SK-N-DZ (cell line): ENCODE measurements around the gene SCEL.
"Not testable (repeated sequence)": the region's sequence is repeated elsewhere in the genome, so short reads cannot be mapped to it uniquely, and the experiment has no call there.

Source experiments
- DNase-seq: peaks from one replicate; pipeline ENCODE4 v3.0.0-alpha.2; 2015; ENCODE audit warnings: low spot score

The SCEL gene

DNA sequence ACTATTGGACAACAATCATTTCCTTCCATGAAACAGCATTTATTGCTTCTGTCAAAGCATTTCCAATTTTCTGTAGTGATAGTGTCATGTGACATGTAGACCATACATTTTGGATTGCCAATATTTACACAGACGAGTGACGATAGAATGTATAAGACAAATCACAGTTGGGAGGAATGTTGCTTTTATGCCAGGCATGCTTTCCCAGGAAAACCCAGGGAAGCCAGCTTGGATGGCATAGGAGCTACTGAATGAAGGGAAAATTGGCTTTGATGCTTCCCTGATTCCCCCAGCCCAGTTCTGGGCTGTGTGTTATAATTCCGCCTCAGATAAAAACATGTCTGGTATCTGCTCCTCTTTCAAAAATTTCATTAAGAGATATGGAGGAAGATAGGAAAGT lies 22.5 kb downstream of the SCEL start:
- DNase-seq = no peak

DNA sequence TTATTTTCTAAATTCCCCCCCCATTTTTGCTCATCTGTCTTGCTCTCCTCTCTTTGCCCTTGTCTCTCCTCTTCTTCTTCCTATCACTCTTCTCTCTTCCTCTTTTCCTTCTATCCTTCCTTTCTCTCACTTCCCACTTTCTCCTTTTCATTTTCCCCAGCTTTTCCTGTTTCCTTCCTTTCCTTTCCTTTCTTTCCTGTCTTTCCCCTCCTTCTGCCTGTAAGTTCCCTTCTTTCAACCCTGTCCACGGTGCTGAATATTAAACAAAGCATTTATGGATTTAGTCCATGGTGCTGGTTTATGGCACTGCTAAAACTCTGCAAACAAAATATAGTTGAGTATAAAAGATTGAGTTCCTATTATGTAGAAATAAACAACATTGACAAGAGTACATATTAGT lies 27.6 kb downstream of the SCEL start:
- DNase-seq = no peak

DNA sequence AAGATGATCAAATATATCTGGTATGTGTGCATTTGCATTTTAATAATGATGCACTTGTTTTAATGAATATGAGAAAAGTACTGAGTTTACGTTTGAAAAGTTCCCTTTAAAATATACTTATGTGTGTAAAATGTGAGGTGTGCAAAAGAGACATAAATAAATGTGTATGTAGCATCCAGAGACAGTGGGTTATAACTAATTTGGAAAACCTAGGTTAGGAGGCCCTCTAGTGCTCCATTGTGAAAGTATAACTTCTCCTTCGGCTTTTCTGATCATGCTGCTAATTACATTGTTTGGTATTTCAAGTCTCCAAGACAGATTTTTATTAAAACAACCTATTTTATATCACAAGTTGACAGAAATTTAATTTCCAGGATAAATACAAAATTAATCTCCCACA lies 30.1 kb downstream of the SCEL start:
- peak; percentile 57 for DNase-seq

GRCh38 chr13:77571956-77572355 lies 36.5 kb downstream of the SCEL start:
- DNase-seq = no peak

GRCh38 chr13:77574096-77574495 lies 38.6 kb downstream of the SCEL start:
- no peak for DNase-seq

DNA sequence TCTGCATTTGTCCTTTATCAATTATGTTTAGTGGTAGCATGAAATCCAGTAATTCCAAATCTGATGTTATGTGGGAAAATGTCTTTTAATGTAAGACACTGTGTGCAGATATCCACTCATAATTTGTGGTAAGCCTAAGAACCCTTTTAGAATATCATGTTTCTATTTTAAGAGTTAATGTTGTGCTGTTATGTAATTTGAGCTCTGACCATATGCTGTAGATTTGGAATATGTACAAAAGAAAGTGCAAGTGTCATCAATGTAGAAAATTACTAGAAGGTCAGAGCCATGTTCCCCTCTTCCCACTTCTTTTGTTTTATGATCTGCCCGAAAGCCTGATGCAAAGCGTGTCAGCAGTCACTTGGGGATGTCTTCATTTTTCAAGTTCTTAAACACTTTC lies 44.5 kb downstream of the SCEL start:
- DNase-seq = no peak

GRCh38 chr13:77580748-77581147 lies 45.2 kb downstream of the SCEL start:
- no peak for DNase-seq

- no peak for DNase-seq
Observed at GRCh38 chr13:77583581-77583980, 48.1 kb downstream of the SCEL start.

- no peak for DNase-seq
Observed at GRCh38 chr13:77584106-77584505, 48.6 kb downstream of the SCEL start.

DNA sequence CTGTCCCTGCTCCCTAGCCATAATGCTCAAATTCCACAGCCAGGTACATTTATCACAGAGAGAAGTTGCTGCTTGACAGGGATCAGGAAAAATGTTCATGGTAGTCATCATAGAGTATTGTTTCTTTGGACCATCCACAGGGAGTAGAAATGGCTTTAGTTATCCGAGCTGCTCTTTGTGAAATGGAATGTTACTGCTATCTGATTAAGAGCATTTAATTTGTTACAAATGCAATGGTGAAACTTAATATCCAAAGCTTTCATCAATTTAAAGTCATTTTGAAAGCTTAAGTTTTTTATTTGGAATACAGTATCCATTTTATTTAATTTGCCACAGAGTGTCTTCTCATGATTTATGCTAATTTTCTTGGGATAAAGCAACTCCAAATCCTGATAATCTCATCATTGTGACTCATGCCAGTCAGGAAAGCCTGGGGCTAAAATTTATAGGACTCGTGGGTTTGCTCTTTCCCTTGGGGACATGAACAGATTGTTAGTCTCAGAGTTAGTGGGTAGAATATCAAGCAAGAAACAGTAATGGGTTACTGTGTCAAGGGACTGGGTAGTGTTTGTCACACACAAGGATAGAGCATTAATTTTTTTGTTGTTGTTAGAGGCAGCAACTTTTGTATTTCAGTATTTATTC lies 59.8 kb downstream of the SCEL start:
- peak; percentile 50 for DNase-seq

DNA sequence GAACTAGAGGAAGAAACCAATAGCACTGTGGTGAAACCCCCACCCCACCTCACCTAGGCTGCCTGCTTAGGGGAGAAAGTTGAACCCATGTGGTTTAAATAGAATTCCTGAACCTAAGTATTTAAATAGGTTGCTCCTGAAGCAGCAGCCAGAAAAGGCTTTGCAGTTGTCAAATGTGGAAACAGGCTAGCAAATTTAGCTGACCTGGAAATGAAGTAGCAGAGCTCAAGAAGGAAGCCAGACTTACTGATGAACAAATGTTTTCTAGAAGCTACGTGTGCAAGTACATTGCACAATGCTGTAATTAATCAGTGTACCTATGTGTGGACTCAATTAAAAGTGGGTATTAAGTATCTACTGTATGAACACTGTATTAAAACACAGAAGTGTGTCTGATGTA lies 61.3 kb downstream of the SCEL start:
- no peak for DNase-seq

GRCh38 chr13:77599351-77599750 lies 63.8 kb downstream of the SCEL start:
- no peak for DNase-seq

DNA sequence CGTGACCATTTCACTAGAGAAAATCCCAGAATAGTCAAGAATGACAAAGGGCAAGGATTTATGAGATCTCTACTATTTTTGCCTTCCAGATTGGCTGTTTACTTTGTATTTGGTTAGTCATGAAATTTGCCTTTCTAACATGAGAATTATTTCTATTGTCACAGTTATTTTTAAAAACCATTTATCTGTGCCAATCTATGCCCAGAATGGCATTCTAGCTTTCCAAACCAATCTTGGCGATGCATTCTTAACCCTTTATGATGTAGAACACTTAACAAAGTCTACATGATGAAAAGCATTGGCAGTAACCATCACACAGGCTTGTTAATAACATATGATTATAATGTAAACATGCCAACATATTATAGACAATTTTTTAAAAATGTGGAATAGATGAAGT lies 65.2 kb downstream of the SCEL start:
- no peak for DNase-seq

DNA sequence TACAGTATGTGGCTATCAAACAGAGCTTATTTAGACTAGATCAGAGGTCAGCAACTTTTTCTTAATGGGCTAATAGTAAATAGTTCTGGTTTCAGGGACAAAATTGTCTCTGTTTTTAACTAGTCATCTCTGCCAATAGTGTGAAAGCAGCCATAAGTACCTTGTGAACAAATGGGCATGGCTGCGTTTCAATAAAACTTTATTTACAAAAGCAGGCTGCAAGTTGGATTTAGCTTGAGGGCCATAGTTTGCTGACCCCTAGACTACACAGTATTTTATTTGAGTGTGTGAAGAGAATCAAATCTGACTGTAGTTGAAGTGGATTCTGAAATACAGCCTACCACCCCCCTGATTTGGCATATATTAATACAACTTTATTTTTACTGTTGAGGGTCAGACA lies 75.6 kb downstream of the SCEL start:
- DNase-seq = no peak

DNA sequence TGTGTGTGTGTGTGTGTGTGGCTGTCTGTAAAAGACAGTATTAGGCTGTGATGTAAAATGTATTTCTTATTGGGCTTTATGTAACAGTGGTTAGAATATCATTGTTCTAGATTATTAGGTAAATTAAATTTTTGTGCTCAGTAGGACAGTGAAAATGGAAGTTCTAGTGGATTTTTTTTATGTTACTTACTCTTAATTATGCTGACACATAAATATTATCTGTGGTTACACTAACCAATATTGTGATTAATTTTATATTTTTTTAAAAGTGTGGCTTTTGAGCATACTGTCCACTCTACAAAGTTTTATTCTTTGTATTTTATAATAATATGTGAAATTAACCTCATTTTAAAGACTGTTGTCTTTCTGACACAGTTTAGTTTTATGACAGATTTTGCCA lies 80.5 kb downstream of the SCEL start:
- DNase-seq = no peak

DNA sequence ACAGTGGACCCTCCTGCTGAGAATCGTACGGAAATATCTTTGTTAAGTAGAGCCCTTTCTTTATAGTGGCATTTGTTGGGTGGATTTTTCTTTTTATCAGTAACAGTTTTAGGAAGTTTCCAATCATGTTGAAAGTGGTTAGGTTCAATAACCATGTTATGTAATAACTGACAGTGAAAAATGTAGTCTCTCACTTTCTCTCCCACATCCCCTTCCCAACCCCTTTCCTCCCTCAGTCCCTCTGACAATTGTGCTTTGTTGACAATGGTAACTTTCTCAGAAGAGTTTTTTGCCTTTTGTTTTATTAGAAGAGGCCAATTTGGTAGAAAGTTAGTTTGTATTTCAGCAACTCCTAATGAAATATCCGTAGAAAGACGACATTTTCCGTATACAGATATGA lies 84.1 kb downstream of the SCEL start:
- DNase-seq = no peak

- no peak for DNase-seq
Observed at GRCh38 chr13:77620138-77620537, 84.6 kb downstream of the SCEL start.

GRCh38 chr13:77623806-77624205 lies 88.3 kb downstream of the SCEL start:
- DNase-seq = no peak

GRCh38 chr13:77628170-77628569 lies 92.7 kb downstream of the SCEL start:
- DNase-seq = no peak

DNA sequence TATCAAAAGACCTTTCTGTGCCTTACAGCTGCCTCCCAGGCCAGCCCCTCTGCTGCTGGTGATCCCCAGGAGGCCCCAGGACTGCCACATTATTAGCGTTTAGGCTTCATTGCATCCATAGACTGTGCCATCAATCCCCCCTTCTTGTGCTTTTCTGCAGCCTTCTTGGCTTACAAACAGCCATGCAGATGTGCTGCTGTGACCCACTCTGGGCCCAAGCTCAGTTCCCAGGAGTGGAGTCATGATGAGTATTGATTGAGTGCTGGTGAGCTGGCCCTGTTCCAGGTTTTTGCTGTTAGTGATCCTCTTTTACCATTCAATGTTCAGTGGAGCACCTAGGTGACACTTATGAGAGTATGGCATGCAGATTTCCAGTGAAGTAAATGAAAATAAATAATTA lies 102.1 kb downstream of the SCEL start:
- no peak for DNase-seq

DNA sequence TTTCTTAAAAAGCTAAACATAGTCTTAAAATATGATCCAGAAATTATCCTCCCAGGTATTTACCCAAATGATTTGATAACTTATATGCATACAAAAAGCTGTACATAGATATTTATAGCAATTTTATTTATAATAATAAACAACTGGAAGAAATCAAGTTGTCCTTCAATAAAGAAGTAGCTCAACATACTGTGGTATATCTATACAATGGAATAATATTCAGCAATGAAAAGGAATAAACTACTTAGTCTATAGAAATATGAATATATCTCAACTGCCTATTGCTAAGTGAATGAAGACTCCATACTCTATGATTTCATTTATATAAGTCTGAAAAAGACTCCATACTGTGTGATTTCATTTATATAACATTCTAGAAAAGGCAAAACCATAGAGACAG lies 114.9 kb downstream of the SCEL start:
- no peak for DNase-seq

DNA sequence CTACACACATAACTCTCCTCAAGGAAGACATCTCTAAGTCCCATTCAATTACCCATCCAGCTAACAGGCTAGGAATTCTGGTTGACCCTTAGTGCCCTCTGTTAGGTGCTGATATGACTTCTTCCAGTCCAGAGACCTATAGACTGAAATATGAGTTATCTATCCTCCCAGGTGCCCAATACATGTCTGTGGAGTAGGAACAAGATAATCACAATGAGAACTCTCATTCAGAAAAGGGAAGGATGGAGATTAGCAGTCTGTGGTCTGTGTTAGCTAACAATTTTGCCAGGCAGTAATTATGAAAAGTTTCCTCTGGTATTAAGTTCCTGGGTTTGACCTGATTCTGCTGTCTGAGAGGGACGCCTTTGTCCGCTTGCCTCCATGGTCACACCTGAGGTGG lies 117.8 kb downstream of the SCEL start:
- no peak for DNase-seq

DNA sequence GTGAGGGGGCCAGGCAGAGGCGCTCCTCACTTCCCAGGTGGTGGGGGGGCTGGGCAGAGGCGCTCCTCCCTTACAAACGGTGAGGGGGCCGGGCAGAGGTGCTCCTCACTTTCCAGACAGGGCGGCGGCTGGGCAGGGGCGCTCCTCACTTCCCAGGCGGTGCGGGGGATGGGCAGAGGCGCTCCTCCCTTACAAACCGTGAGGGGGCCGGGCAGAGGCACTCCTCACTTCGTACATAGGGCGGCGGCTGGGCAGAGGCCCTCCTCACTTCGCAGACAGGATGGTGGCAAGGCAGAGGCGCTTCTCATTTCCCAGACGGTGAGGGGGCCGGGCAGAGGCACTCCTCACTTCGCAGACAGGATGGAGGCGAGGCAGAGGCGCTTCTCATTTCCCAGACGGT lies 124.5 kb downstream of the SCEL start:
- DNase-seq = not testable (repeated sequence)

DNA sequence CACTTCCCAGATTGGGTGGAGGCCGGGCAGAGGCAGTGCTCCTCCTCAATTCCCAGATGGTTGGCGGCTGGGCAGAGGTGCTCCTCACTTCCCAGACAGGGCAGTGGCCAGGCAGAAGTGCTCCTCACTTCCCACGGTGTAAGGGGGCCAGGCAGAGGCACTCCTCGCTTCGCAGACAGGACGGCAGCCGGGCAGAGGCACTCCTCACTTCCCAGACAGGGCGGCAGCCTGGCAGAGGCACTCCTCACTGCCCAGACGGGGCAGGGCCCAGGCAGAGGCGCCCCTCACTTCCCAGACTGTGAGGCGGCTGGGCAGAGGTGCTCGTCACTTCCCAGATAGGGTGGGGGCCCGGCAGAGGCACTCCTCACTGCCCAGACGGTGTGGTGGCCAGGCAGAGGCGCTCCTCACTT lies 125.3 kb downstream of the SCEL start:
- DNase-seq = no peak
